DMS53 treated with DMSO at 0.1 percent for 48 hours (cell line): ENCODE measurements around the gene CD40.

Experiments used
- DNase-seq: peaks from one replicate; lab custom pipeline; 2025; ENCODE audit not compliant: unreplicated experiment; lab: John Stamatoyannopoulos, UW

CD40 gene

GRCh38 chr20:46117704-46118467 lies at the start of gene CD40:
Gene CD40 (plus strand): TSS chr20:46118314. CDS start chr20:46118344, 30 bp downstream.
- peak; percentile 28 for DNase-seq

GRCh38 chr20:46070215-46070900 lies 47.8 kb upstream of the CD40 start:
- DNase-seq = no peak

- DNase-seq = no peak
These were observed 46.5 kb upstream of the CD40 start for GRCh38 chr20:46071573-46071972.

- DNase-seq = no peak
These were observed 45.1 kb upstream of the CD40 start for GRCh38 chr20:46073024-46073423.

GRCh38 chr20:46073443-46073842 lies 44.7 kb upstream of the CD40 start:
- DNase-seq = no peak

GRCh38 chr20:46074006-46074405 lies 44.1 kb upstream of the CD40 start:
- DNase-seq = no peak

- DNase-seq = no peak
These were observed 41.3 kb upstream of the CD40 start for GRCh38 chr20:46076806-46077205.

- DNase-seq = no peak
These were observed 40.3 kb upstream of the CD40 start for GRCh38 chr20:46077642-46078305.

- no peak for DNase-seq
These were observed 39.2 kb upstream of the CD40 start for GRCh38 chr20:46078954-46079353.

- DNase-seq = no peak
These were observed 37.0 kb upstream of the CD40 start for GRCh38 chr20:46081074-46081473.

- DNase-seq = no peak
These were observed 35.0 kb upstream of the CD40 start for GRCh38 chr20:46083101-46083500.

- DNase-seq = no peak
These were observed 34.5 kb upstream of the CD40 start for GRCh38 chr20:46083531-46084061.

- DNase-seq = no peak
These were observed 33.3 kb upstream of the CD40 start for GRCh38 chr20:46084805-46085178.

GRCh38 chr20:46085179-46085851 lies 32.8 kb upstream of the CD40 start:
- DNase-seq = peak; percentile 71

GRCh38 chr20:46087161-46087560 lies 31.0 kb upstream of the CD40 start:
- no peak for DNase-seq

GRCh38 chr20:46088409-46089166 lies 29.5 kb upstream of the CD40 start:
- no peak for DNase-seq

GRCh38 chr20:46089167-46089416 lies 29.0 kb upstream of the CD40 start:
- peak; percentile 58 for DNase-seq

- DNase-seq = peak; percentile 93
These were observed 28.4 kb upstream of the CD40 start, which contains the start of gene NCOA5 for GRCh38 chr20:46089417-46090388. Gene NCOA5 (minus strand): TSS chr20:46089962. CDS start chr20:46079424, 10,538 bp downstream.
